ENCODE results near the gene SMCO2.
"Not testable (repeated sequence)": the region's sequence is repeated elsewhere in the genome, so short reads cannot be mapped to it uniquely, and the experiment has no call there.

DNA sequence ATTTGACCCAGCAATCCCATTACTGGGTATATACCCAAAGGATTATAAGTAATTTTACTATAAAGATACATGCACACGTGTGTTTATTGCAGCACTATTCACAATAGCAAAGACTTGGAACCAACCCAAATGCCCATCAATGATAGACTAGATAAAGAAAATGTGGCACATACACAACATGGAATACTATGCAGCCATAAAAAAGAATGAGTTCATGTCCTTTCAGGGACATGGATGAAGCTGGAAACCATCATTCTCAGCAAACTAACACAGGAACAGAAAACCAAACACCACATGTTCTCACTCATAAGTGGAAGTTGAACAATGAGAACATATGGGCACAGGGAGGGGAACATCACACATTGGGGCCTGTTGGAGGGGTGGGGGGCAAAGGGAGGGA lies 98.3 kb downstream of the SMCO2 start:
- TF ChIP-seq POLR2A, POLR2AphosphoS5 (IDR thresholded peaks at IDR 0.05): not testable (repeated sequence)
- TF ChIP-seq, protein P1, sequence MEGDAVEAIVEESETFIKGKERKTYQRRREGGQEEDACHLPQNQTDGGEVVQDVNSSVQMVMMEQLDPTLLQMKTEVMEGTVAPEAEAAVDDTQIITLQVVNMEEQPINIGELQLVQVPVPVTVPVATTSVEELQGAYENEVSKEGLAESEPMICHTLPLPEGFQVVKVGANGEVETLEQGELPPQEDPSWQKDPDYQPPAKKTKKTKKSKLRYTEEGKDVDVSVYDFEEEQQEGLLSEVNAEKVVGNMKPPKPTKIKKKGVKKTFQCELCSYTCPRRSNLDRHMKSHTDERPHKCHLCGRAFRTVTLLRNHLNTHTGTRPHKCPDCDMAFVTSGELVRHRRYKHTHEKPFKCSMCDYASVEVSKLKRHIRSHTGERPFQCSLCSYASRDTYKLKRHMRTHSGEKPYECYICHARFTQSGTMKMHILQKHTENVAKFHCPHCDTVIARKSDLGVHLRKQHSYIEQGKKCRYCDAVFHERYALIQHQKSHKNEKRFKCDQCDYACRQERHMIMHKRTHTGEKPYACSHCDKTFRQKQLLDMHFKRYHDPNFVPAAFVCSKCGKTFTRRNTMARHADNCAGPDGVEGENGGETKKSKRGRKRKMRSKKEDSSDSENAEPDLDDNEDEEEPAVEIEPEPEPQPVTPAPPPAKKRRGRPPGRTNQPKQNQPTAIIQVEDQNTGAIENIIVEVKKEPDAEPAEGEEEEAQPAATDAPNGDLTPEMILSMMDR (IDR thresholded peaks at IDR 0.05): not testable (repeated sequence)

All from prostate gland (tissue), 2 donors.